NK-92 (cell line): Measurements from ENCODE around the gene PVALEF.
"Not testable (repeated sequence)": the region's sequence is repeated elsewhere in the genome, so short reads cannot be mapped to it uniquely, and the experiment has no call there.

Experiments used
- DNase-seq: peaks from one replicate; lab custom pipeline; 2025; ENCODE audit not compliant: unreplicated experiment; lab: John Stamatoyannopoulos, UW

Gene PVALEF

DNA sequence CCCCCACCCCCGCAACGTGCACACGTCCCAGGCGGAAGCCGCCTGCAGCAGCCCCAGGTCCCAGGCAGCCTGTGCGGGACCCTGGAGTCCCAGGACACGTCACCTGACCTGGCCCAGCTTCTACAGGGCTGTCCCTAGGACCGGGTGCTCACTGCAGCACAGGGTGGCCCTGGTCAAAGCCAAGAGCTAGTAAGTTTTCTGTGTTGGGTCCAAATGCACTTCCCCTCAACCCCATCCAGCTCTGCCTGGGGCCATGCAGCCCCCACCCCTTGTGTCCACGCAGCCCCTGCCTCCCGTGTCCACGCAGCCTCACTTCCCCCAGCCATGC lies 22.1 kb upstream of the PVALEF start:
- no peak for DNase-seq

DNA sequence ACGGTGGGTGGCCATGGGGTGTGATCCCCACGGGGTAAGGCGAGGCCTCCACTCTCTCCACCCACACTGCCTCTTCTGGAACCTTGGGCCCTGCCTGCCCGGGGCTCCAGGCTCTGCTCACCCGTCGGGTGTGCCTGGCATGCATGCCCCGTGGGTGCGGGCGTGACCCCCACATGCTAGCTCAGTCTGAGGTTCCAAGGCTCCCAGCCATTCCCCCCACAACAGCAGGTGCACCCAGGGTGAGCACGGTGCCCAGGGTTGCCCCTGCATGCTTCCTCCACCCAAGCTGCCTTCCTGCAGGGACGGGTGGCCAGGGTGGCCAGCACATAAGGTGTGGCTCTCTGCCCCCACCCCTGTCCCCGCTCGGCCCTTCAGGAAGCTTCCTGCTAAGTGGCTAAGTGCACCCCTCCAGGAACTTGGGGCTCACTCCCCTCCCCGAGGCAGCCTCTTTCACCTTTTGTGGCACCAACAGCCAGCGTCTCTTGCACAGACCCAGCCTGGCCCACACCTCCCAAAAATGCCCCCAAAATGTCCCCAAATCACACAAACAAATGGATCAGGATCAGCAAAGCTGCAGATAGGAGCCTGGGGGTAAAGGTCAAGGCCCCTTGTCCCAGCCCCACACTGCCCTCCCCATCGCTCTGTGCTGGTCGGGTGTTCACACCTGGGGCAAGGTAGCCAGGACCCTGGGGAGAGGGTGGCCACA lies 21.4 kb upstream of the PVALEF start:
- DNase-seq: no peak

DNA sequence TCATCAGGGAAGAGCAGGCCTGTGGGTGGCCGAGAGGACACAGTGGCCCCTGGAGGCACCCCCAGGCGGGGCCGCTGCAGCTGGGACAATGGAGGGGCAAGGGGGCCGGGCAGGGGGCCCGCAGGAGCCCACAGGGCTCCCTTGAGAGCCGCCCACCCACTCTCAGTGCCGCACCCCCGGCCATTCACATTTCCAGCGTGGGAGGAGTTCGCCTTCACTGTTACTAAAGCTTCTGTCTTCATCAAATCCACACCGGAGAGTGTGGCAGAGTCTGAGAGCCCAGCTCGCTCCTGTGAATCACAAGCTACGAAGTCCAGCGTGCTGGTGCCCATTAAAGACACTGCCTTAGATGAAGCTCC lies 20.9 kb upstream of the PVALEF start:
- DNase-seq: no peak

DNA sequence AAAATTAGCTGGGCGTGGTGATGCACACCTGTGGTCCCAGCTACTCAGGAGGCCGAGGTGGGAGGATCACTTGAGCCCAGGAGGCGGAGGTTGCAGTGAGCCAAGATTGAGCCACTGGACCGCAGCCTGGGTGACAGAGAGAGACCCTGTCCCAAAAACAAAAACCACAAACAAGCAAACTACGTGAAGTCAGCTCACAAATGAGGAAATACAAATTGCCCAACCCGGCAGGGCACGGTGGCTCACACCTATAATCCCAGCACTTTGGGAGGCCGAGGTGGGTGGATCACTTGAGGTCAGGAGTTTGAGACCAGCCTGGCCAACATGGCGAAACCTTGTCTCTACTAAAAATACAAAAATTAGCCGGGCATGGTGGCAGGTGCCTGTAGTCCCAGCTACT lies 19.1 kb upstream of the PVALEF start:
- DNase-seq: not testable (repeated sequence)

DNA sequence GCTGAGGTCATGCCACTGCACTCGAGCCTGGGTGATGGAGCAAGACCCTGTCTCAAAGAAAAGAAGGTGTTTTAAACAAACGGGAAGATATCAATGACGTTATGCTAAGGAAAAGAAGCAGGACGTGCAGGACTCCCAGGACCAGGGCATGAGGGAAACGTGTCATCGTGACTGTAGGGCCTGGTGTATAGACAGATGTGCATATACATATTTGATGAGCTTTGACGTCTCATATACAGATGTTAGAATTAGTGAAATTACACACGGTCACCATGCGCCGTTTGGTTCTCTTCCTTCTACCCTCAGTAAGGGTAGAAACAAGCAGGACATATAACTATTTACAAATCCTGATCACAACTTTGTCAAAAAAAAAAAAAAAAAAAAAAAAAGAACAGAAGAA lies 17.6 kb upstream of the PVALEF start:
- no peak for DNase-seq

DNA sequence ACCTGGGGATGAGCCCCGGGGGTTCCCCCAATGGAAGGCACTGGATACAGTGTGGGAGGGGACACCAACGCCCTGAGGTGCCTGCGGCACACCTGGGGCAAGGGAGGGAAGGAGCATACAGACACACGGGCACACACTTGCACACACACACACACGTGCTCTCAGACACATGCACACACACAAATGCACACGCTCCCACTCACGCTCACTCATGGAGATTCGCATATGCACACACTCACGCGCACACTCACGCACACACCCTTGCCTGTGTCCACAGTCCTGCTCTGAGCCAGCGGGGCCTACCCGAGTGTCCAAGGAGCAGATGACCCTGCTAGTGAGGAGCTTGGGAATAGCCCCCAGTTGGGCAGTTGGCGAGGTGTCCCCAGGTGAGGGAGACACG lies 16.7 kb upstream of the PVALEF start:
- DNase-seq: no peak

DNA sequence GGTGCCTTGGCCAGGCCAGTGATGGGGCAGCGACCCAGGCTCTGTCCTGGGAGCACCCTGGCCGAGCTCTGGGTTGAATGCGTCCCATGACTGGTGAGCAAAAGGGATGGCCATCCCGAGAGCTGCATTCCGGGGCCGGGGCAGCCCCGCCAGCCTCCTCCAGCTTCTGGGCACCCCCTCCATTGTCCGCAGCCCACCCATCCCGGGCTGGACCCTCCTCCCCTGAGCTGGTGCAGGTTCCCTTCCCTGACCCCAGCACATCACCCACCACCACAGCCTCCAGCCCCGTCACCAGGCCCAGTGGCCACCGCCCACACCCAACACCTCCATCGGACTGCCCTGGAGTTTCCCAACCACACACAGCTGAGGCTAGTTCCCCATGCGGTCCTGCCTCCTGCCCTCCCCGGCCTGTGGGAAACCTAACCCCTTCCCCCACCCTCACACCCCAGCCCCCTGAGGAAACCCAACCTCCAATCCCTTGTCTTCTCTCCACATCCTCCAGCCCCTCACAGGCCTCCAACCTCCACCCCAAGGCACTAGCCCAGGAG lies 16.2 kb upstream of the PVALEF start:
- DNase-seq: no peak

DNA sequence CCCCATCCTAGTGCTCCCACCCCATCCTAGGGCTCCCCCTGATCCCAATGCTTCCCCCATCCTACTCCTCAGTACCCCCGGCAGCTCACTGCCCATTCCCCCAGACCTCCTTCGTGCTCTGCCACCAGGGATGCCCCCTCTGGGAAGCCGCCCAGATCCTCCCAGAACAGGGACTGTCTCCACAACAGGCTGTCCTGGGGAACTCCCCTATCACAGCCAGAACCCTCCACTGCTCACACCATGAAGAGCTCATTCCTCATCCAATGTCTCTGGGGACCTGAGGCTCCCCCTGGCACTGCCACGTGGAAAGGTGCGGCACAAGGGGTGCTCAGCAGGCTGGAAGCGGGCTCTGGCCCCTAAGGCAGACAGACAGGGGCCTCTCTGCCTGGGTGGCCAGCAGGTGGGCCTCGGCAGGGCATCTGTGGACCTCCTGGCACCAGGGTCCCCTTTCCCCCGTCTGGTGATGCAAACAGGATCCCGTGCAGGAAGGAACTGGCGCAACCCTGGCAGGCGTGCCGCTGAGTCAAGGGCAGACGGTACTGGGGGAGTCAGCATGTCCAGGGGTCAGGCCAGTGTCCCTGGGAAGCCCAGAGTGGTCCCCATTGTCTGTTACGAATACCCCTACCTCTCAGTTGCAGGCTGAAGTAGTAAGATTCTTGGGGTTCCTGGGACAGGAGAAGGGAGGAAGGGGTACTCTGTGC lies 14.8 kb upstream of the PVALEF start:
- DNase-seq: no peak

DNA sequence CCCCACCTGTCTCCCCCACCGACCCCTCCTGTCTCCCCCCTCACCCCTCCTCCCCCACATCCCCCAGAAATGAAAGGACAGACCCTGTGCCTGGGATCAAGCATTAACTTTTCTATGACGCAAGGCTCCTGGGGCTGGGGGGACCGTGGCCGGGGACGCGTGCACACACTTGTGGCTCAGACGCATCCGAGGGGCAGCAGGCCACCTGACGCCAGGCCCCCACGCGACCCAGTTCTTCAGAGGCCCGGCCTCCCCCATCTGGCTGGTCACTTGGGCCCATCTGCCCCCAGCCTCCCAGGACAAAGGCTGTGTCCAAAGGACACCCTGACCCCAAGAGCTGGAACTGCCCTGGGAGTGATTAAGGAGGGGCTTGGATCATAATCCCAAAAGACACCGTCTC lies 14.0 kb upstream of the PVALEF start:
- DNase-seq: no peak

DNA sequence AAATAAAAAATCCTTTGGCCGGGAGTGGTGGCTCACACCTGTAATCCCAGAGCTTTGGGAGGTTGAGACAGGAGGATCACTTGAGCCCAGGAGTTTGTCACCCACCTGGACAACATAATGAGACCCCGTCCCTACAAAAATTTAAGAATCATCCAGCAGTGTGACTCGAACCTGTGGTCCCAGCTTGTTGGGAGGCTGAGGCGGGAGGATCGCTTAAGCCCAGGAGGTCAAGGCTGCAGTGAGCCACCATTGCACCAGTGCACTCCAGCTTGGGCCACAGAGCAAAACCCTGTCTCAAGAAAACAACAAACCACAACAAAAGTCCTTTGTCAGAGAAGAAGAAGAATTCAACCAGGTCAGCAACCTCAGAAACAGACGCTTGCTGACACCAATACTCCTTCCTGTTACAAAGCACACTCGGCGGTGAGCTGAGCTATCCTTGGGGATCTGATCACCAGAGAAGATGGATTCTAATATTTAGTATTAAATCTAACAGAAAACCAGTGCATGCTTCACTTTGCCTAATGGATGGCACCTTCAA lies 12.9 kb upstream of the PVALEF start:
- no peak for DNase-seq

DNA sequence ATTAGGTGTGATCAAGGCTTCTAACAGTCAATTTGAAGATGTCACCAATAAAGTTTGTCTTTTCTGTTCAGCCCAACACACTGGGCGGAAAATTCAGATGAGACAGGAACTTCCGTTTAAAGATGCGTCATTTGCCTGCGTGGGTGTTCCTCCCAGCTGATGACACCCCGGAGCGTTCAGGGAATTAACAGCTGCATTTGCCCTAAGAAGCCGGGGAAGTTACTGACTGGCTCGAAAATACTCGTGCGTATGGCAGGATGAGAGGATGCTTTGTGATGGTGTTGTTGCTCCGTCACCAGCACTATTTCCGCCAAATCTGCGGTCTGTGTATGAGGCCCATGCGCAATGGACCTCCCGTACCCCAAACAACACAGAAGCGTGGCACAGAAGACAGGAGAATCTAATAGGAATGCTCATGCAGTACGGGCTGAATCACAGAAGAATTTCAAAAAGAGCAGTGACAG lies 11.9 kb upstream of the PVALEF start:
- no peak for DNase-seq

DNA sequence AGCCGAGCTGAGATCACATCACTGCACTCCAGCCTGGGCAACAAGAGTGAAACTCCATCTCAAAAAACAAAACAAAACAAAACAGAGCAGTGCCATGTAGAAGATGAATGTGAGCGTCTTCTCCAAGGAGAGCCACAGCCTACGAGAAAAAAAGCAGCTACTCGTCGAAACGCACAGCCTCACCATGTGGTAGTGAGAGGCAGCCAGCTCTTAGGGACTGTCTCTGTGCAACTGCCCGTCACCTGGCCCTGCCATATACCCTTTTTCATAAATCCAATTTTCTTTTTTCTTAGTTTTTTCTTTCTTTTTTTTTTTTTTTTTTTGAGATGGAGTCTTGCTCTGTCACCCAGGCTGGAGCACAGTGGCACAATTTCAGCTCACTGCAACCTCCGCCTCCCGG lies 11.3 kb upstream of the PVALEF start:
- DNase-seq: not testable (repeated sequence)

DNA sequence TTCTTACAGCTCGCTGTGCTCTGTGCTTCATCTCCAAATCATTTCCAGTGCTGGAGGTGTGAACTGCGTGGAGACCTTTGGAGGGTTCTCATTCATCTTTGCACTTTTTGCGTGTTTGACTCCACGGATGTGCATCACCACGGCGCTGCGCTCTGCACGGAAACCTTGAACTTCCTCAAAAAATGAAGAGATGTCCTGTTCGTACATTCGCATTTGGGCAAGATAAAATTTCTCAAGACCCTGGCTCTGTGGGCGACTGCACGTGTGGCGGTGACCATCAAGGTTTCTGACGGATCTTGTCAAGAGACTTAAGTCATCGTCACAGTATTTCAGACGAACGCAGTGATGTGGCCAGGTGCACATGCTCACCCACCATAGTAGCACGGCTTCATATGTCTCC lies 10.3 kb upstream of the PVALEF start:
- no peak for DNase-seq

DNA sequence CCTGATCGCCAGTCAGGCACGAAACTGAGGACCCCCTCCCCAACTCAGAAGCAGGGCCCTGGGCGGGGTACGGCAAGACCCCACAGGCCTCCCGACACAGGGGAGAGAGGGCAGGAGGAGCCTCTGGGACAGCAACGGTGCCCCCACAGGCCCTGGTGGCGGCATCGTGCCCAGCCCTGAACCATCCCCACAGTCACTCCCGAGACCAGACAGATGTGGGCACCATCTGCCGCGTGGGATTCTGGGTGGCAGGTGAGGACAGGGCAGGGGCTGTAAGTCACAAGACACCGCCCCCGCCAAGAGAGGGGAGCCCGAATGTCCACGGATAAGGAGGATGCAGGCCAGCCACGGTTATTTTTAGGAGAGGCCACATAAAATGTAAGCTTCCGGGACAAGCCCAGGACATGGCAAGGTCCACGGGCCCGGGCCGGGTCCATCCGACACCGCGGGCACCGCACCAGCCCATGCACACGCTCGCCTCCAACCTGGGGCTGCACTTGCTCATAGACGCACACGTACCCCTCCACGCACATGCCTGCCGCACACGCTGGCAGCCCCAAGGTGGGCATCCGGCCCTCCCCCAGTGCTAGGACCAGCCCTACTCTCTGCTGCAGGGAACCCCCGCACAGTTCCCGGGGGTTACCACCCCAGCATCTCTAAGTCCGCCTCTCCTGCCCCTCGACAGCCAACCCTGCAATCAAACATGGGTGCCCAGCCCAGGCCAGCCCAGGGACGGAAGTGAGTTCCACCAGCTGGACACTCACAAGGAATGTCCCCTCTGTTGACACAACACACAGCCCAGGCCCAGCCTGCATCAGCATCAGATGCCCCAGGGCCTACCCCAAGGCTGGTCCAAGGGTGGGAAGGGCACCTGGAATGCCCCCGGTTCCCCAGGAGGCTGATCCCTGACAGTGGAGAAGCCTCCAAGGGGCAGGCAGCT lies 8.2 kb upstream of the PVALEF start:
- DNase-seq: no peak

DNA sequence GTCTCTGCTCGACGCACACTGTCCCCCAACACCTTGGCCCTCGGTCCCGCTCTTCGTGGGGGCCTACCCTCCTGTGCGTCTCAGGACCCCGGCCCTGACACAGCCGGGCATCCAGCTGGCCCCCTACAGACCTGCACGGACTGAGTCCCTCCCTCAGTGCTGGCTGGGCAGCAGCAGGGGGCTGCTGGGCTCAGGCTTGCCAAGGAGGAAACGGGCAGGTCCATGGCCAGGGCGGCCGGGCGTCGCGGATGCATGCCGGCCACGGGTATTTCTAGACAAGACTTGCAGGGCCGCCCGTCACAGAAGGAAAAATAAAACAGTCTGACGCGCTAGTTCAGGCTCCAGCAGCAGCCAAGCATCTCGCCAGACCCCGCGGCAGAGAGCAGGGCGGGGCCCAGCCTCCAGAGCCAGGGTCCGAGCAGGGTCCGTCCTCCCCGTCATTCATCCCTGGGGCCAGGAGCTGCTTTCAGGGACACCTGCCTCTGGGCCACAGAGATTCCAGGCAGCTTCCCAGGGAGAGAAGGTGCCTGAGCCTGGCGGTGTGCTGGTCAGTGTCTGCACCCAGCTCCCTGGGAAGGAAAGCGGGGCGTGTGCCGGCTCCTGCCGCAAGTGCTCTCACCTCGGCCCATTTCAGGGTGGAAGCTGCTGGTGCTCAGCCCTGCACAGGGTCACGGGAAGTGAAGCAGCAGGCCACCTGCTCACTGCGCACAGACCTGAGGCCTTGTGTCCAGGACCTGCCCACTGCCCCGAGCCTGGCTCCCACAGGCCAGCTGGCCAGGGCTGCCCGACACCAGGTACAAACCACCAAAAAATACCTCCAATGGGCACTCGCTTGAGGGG lies 7.2 kb upstream of the PVALEF start:
- DNase-seq: no peak

DNA sequence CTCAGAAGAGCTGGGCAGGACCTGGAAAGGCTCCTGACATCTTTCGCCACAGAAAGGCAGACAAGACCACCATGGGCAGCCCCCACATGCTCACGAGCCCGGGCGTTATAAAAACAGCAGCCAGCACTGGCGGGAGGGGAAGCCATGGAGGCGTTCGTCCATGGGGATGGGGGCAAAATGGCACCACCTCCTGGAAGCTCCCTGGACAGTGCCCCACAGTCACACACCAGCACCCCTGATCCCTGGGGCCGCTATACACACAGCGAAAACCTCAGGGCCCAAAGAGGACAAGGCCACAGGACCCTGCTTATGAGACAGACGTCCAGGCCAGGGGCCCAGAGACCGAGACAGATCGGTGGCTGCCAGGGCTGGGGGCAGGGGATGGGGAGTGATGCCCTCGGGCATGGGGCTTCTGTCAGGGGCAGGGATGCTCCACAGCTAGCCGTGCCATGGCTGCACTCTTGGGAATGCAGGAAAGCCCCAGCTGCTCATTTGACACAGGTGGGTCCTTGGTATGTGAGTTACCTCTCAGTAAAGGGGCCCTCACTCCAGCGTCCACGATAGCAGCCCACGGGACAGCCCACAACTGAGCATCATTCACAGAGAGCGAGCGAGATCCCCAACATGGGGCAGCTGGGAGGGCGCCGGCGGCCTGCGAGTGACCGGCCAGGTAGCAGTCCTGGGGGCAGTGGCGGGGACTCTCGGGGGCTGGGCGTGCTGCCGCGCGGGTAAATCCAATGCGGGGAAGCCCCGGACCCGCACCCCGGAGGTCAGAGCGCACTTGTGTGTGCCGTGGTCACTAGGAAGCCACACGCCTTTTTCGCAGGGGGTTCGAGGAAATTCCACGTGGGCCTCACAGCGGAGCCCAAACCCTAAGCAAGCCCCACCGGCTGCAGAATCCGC lies 6.4 kb upstream of the PVALEF start:
- no peak for DNase-seq

DNA sequence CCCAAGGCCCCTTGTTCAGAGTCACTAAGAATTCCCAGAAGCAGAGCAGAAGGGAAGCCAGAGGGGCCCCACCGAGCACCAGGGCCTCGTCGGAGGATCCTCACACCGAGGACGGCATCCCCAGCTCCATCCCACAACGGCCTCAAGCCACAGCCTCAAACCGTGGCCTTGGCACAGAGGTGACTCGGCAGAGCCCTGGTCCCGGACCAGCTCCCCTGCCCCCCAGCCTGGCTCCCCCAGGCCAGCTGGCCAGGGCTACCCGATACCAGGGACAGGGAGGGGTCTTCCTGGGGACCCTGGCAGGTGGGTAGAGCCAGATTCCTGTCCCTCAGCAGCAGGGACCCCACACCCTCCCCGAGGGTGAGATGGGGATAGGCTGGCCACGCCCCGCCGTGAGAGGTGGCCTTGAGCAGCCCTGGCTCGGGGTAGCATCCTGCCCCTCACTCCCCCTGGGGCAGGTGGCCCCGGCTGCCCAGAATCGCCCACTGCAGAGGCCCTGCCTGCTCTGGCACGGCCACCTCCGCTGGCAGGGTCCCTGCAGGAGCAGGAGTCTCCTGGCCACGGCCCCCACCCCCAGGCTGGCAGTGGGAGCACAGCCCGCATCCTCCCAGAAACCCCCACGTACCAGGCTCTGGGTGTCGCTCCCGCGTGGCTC lies 5.6 kb upstream of the PVALEF start:
- DNase-seq: no peak

DNA sequence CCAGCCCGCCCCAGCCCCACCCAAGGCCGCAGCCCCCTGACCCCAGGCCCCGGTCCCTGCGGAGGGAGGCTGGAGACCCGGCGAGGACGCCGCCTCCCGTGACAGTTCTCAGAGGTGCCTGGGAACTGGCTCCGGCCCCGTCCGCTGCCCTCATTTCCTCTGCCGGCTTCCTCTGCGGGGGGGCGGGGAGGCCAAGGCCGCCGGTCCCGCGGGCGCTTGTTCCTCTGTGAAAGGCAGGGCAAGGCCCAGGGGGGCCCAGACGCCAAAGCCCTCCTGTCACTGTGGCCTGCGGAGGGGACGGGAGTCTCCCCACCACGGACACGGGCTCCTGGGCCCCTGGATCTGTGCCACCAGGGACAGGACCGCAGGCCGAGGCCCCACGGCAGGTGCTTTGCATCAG lies 5.0 kb upstream of the PVALEF start:
- DNase-seq: no peak
